ENCODE measurements around the gene EPS8.

EPS8 gene

GRCh38 chr12:15677726-15678201, 111.4 kb downstream of the EPS8 start:
- H3K4me3 ChIP-seq (ENCODE audit: low read depth, low read length) = no peak overlapping the region
- TF ChIP-seq CTCF (IDR thresholded peaks at IDR 0.05; ENCODE audit: low read depth, low read length) = no peak

GRCh38 chr12:15677228-15677627, 112.0 kb downstream of the EPS8 start:
- no peak for TF ChIP-seq CTCF (IDR thresholded peaks at IDR 0.05; ENCODE audit: low read depth, low read length)
- H3K4me3 ChIP-seq (ENCODE audit: low read depth, low read length) = no peak overlapping the region

GRCh38 chr12:15672671-15673270, 116.4 kb downstream of the EPS8 start:
- no peak for TF ChIP-seq CTCF (IDR thresholded peaks at IDR 0.05; ENCODE audit: low read depth, low read length)
- no peak overlapping the region for H3K4me3 ChIP-seq (ENCODE audit: low read depth, low read length)

GRCh38 chr12:15670756-15671155, 118.4 kb downstream of the EPS8 start:
- H3K4me3 ChIP-seq (ENCODE audit: low read depth, low read length) = no peak overlapping the region
- no peak for TF ChIP-seq CTCF (IDR thresholded peaks at IDR 0.05; ENCODE audit: low read depth, low read length)

GRCh38 chr12:15669256-15669948, 119.8 kb downstream of the EPS8 start:
- no peak overlapping the region for H3K4me3 ChIP-seq (ENCODE audit: low read depth, low read length)
- no peak for TF ChIP-seq CTCF (IDR thresholded peaks at IDR 0.05; ENCODE audit: low read depth, low read length)

GRCh38 chr12:15664491-15664890, 124.7 kb downstream of the EPS8 start:
- H3K4me3 ChIP-seq (ENCODE audit: low read depth, low read length) = no peak overlapping the region
- TF ChIP-seq CTCF (IDR thresholded peaks at IDR 0.05; ENCODE audit: low read depth, low read length) = no peak

GRCh38 chr12:15662983-15663659, 126.1 kb downstream of the EPS8 start:
- TF ChIP-seq CTCF (IDR thresholded peaks at IDR 0.05; ENCODE audit: low read depth, low read length) = no peak
- H3K4me3 ChIP-seq (ENCODE audit: low read depth, low read length) = no peak overlapping the region

Data from WI38 (cell line).